H1 (cell line): ENCODE results near the gene PPIP5K1. TPM values are rescaled to one million over a fixed set of nuclear protein-coding genes. Genes with fewer than 3 reads are reported as not detected.
"Not testable (repeated sequence)": the region's sequence is repeated elsewhere in the genome, so short reads cannot be mapped to it uniquely, and the experiment has no call there.

ENCODE experiments used
- CTCF ChIA-PET: fragments of 300-600 bp; sonication (Branson Sonifier 250); formaldehyde crosslinking; loops from one replicate; lab custom pipeline; 2021; ENCODE audit not compliant: partially characterized antibody; lab: Charles Lee
- POLR2A ChIA-PET: fragments of 300-600 bp; sonication (Branson Sonifier 250); formaldehyde crosslinking; loops from one replicate; lab custom pipeline; 2021; ENCODE audit warnings: inconsistent platforms; ENCODE audit not compliant: partially characterized antibody; lab: Charles Lee
- DNase-seq, 2 experiments: peaks; one replicate each; pipeline versions ENCODE4 v3.0.0 to v3.0.0-alpha.2; 2010 to 2022; ENCODE audit warnings: low spot score in 2 of 2, low read depth in 1 of 2, mixed read lengths in 1 of 2
- FAIRE-seq: peaks from 2 replicates; lab custom pipeline; 2011; peaks lifted over from hg19 to GRCh38; lab: Jason Lieb, UNC
- H2AFZ ChIP-seq: 2 replicates; pipeline ENCODE4 v1.8.1; 2012; ENCODE audit warnings: low read length, inconsistent platforms
- H2AK5ac ChIP-seq: 2 replicates; pipeline ENCODE4 v1.6.1; 2013; ENCODE audit warnings: low read depth, low read length
- H2BK120ac ChIP-seq: replicated peaks from 2 replicates; pipeline ENCODE3; 2013; ENCODE audit warnings: low read depth, low read length, inconsistent platforms
- H2BK12ac ChIP-seq: 2 replicates; pipeline ENCODE4 v1.6.1; 2013; ENCODE audit warnings: low read depth, low read length
- H2BK15ac ChIP-seq: 2 replicates; pipeline ENCODE4 v1.6.1; 2013; ENCODE audit warnings: low read length
- H2BK20ac ChIP-seq: 2 replicates; pipeline ENCODE4 v1.6.1; 2013; ENCODE audit warnings: low read length
- H2BK5ac ChIP-seq: 2 replicates; pipeline ENCODE4 v1.6.1; 2013; ENCODE audit warnings: low read depth, low read length
- H3K14ac ChIP-seq: 2 replicates; pipeline ENCODE4 v1.6.1; 2013; ENCODE audit warnings: inconsistent platforms; ENCODE audit not compliant: insufficient read length
- H3K18ac ChIP-seq: 2 replicates; pipeline ENCODE4 v1.6.1; 2013; ENCODE audit warnings: low read length; ENCODE audit errors: extremely low read depth
- H3K23ac ChIP-seq: 2 replicates; pipeline ENCODE4 v1.6.1; 2013; ENCODE audit warnings: inconsistent platforms; ENCODE audit not compliant: insufficient read length
- H3K23me2 ChIP-seq: 2 replicates; pipeline ENCODE4 v1.6.1; 2013; ENCODE audit warnings: low read depth, low read length
- H3K27ac ChIP-seq: 2 replicates; pipeline ENCODE4 v1.6.1; 2011; ENCODE audit warnings: low read depth, low read length, inconsistent platforms
- H3K27me3 ChIP-seq, 4 experiments: replicated peaks in 1 of 4; 1 replicate in 1 of 4; 2 replicates in 3 of 4; pipeline versions ENCODE4 v1.6.1 to v1.8.1; 2011 to 2013; ENCODE audit warnings: low read length in 3 of 4, mild to moderate bottlenecking in 3 of 4, inconsistent platforms in 2 of 4, mixed read lengths in 2 of 4, moderate library complexity in 1 of 4; ENCODE audit not compliant: control insufficient read depth in 3 of 4, insufficient read depth in 3 of 4; ENCODE audit errors: extremely low read depth in 1 of 4
- H3K36me3 ChIP-seq, 4 experiments: 2 replicates each; pipeline versions ENCODE4 v1.6.1 to v1.8.1; 2011 to 2013; ENCODE audit warnings: mild to moderate bottlenecking in 4 of 4, low read length in 3 of 4, moderate library complexity in 2 of 4, control low read depth in 1 of 4, inconsistent platforms in 1 of 4; ENCODE audit not compliant: insufficient read depth in 4 of 4, control insufficient read depth in 2 of 4
- H3K4ac ChIP-seq: replicated peaks from 2 replicates; pipeline ENCODE3; 2013; ENCODE audit warnings: low read length, low read depth, mixed read lengths, inconsistent platforms; ENCODE audit not compliant: insufficient read length
- H3K4me1 ChIP-seq, 4 experiments: replicated peaks in 1 of 4; 1 replicate in 1 of 4; 2 replicates in 3 of 4; pipeline versions ENCODE4 v1.6.1 to v1.8.1; 2011 to 2013; ENCODE audit warnings: low read length in 3 of 4, inconsistent platforms in 2 of 4, mixed read lengths in 1 of 4; ENCODE audit not compliant: insufficient read depth in 4 of 4, control insufficient read depth in 3 of 4
- H3K4me2 ChIP-seq, 2 experiments: 2 replicates each; pipeline versions ENCODE4 v1.6.1 to v1.8.1; 2011 to 2013; ENCODE audit warnings: low read depth in 2 of 2, low read length in 2 of 2, control low read depth in 1 of 2, inconsistent platforms in 1 of 2, mild to moderate bottlenecking in 1 of 2; ENCODE audit not compliant: insufficient read depth in 1 of 2
- H3K4me3 ChIP-seq, 4 experiments: fragments of 200-600, 300-600 bp in 1 of 4; sonication (generic), shearing (Covaris generic), sonication (Bioruptor Twin) in 1 of 4; 2 replicates each; pipeline versions ENCODE4 v1.5.1 to v1.8.1; 2011 to 2016; ENCODE audit warnings: low read length in 4 of 4, low read depth in 3 of 4, control low read depth in 2 of 4, inconsistent platforms in 2 of 4, mild to moderate bottlenecking in 2 of 4, mixed read lengths in 1 of 4, moderate library complexity in 1 of 4; ENCODE audit not compliant: insufficient read depth in 2 of 4; ENCODE audit errors: extremely low read depth in 1 of 4
- H3K56ac ChIP-seq: replicated peaks from 2 replicates; pipeline ENCODE3; 2013; ENCODE audit warnings: low read depth, mild to moderate bottlenecking, mixed read lengths, low read length, inconsistent platforms; ENCODE audit not compliant: insufficient read length
- H3K79me1 ChIP-seq: 2 replicates; pipeline ENCODE4 v1.6.1; 2013; ENCODE audit warnings: low read depth, low read length, control low read depth
- H3K79me2 ChIP-seq, 2 experiments: 2 replicates each; pipeline versions ENCODE4 v1.6.1 to v1.8.1; 2012 to 2013; ENCODE audit warnings: low read length in 2 of 2, mild to moderate bottlenecking in 2 of 2, inconsistent platforms in 1 of 2; ENCODE audit not compliant: insufficient read depth in 2 of 2, control insufficient read depth in 1 of 2
- H3K9ac ChIP-seq, 4 experiments: replicated peaks in 1 of 4; 1 replicate in 1 of 4; 2 replicates in 3 of 4; pipeline versions ENCODE4 v1.6.1 to v1.8.1; 2011 to 2013; ENCODE audit warnings: low read depth in 3 of 4, low read length in 3 of 4, control low read depth in 2 of 4, mild to moderate bottlenecking in 2 of 4, moderate library complexity in 2 of 4, inconsistent platforms in 1 of 4; ENCODE audit errors: extremely low read depth in 1 of 4
- H3K9me3 ChIP-seq, 2 experiments: 2 replicates each; pipeline versions ENCODE4 v1.6.1 to v1.8.1; 2012 to 2013; ENCODE audit warnings: mild to moderate bottlenecking in 2 of 2, moderate library complexity in 2 of 2, control low read depth in 1 of 2, inconsistent platforms in 1 of 2, low read depth in 1 of 2, low read length in 1 of 2, mixed read lengths in 1 of 2; ENCODE audit not compliant: insufficient read depth in 2 of 2
- H4K20me1 ChIP-seq, 2 experiments: replicated peaks in 1 of 2; 2 replicates each; pipeline versions ENCODE3 to v1.8.1; 2011 to 2013; ENCODE audit warnings: inconsistent platforms in 2 of 2, low read length in 2 of 2, mild to moderate bottlenecking in 1 of 2; ENCODE audit not compliant: insufficient read depth in 2 of 2, control insufficient read depth in 1 of 2
- H4K5ac ChIP-seq: 2 replicates; pipeline ENCODE4 v1.6.1; 2013; ENCODE audit warnings: low read length, low read depth, mixed read lengths, inconsistent platforms; ENCODE audit not compliant: insufficient read length
- H4K8ac ChIP-seq: 2 replicates; pipeline ENCODE4 v1.8.0; 2013; ENCODE audit warnings: mild to moderate bottlenecking, moderate library complexity, low read length, inconsistent platforms; ENCODE audit not compliant: insufficient read depth; ENCODE audit errors: extremely low read depth
- H4K91ac ChIP-seq: replicated peaks from 2 replicates; pipeline ENCODE3; 2013; ENCODE audit warnings: low read length, mixed read lengths, inconsistent platforms; ENCODE audit not compliant: insufficient read length
- WGBS, 2 experiments: shearing (Covaris generic) in 1 of 2; methylation state at CpG; one replicate each; pipeline versions ENCODE4 v1.1.6 to v1.1.7; 2013 to 2015; ENCODE audit warnings: low lambda C conversion rate in 2 of 2, mixed read lengths in 2 of 2, inconsistent platforms in 1 of 2, low coverage in 1 of 2, missing lambda C conversion rate in 1 of 2; ENCODE audit not compliant: insufficient replicate concordance in 2 of 2, insufficient coverage in 1 of 2, insufficient read length in 1 of 2; ENCODE audit errors: extremely low coverage in 1 of 2, missing lambda C conversion rate in 1 of 2; 5-methylcytosine and 5-hydroxymethylcytosine counted together
- polyA plus RNA-seq, 7 experiments: library from polyadenylated mRNA; depleted of rRNA in 3 of 7; stranded (reverse) in 5 of 7; unstranded in 2 of 7; fragments of >200 nt in 5 of 7; fragments of 200-250 nt in 2 of 7; gene quantifications; 1 replicate in 5 of 7; 2 replicates in 1 of 7; 4 replicates in 1 of 7; pipeline versions ENCODE4 v1.2.1 to v1.2.3, GENCODE V29; 2011 to 2013; ENCODE audit warnings: missing spikeins in 2 of 7, mixed read lengths in 2 of 7
- total RNA-seq: library from RNA; stranded (reverse); fragmentation: NEBNext Ultra II Directional; extraction: Animal tissue kit (Norgen Biotek cat#: 25700); gene quantifications from 2 replicates; pipeline ENCODE4 v1.2.1, GENCODE V29; 2021

The PPIP5K1 gene
- total and polyA plus RNA-seq, 2 of the 8 experiments (the other 6 are each of a cell fraction or from before 2014, with no cell fraction given): 18.8 to 22.7 TPM

DNA sequence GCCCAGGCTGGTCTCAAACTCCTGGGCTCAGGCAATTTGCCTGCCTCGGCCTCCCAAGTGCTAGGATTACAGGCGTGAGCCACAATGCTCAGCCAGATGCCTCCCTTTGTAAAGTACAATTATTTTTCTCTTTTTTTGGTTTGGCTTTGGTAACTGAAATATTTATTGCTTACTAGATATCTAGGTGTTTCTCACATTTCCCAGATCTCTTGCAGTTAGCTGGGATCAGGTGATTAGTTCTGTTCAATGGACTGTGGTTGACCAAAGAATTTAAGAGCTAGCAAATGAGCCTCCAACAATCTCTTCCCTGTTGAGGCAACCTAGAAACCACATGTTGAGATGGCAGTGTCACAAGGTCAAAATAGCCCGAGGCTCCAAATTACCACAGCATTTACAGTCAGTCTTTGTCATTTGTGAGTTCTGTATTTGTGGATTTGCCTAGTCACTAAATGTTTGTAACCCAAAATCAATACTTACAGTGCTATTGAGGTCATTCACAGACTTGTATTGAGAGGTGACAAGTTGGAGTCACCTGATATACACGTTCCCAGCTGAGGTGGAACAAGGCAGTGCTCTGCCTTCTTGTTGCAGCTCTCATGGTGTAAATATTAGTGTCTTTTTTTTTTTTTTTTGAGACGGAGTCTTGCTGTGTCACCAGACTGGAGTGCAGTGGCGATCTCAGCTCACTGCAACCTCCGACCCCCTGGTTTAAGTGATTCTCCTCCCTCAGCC lies 32.2 kb upstream of the PPIP5K1 start:
- H3K27me3 ChIP-seq, H3K18ac ChIP-seq, CTCF ChIA-PET: not testable (repeated sequence)

DNA sequence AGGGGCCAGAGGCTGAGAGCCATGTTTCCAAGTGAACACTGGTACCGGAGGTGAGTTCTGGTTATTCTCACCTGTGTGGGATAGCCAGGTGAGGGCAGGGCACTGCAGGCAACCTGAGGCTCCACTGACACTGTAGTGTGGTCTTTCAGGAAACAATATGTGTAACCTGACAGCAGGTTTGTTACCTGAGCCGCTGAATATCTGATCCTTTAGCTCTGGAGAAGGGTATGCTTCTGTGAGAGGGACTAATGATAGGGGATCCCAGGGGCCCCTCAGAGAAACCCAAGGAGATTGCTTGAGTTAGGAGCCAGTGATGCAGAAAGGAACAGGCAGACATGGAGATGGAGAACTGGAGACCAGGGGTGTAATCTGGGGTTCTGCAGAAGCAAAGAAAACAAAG lies 28.7 kb upstream of the PPIP5K1 start, which contains the start of gene STRC:
Gene STRC, minus strand, starts transcription at position 101 of the 400 bp plus-strand sequence. Its CDS starts 78 bp downstream, at position 23.
- H3K79me2 ChIP-seq, H3K18ac ChIP-seq, H3K36me3 ChIP-seq, H2BK5ac ChIP-seq, H3K23ac ChIP-seq, H3K14ac ChIP-seq, H4K5ac ChIP-seq, H2BK20ac ChIP-seq, POLR2A ChIA-PET, H3K27ac ChIP-seq, H2BK12ac ChIP-seq, H2AK5ac ChIP-seq, DNase-seq, H3K4me2 ChIP-seq, H2AFZ ChIP-seq, H3K4ac ChIP-seq, H3K4me1 ChIP-seq, H3K23me2 ChIP-seq, H4K91ac ChIP-seq, H3K27me3 ChIP-seq, H3K56ac ChIP-seq, H2BK15ac ChIP-seq, H4K8ac ChIP-seq, FAIRE-seq, CTCF ChIA-PET, H4K20me1 ChIP-seq, H3K9ac ChIP-seq, H3K9me3 ChIP-seq, H2BK120ac ChIP-seq, H3K4me3 ChIP-seq, H3K79me1 ChIP-seq: not testable (repeated sequence)
- no CpG with 5 or more reads among the region's 2 CpGs for WGBS, 2 experiments

More for the DNA sequence above, 32.2 kb upstream of the PPIP5K1 start:
- H4K8ac ChIP-seq, H2BK15ac ChIP-seq, FAIRE-seq, H3K23me2 ChIP-seq, H4K5ac ChIP-seq, H3K4me3 ChIP-seq, H4K20me1 ChIP-seq, H3K56ac ChIP-seq, H3K79me2 ChIP-seq, H3K27ac ChIP-seq, H3K4me1 ChIP-seq, H2BK120ac ChIP-seq, H3K36me3 ChIP-seq, H3K79me1 ChIP-seq, H3K23ac ChIP-seq, DNase-seq, H2BK12ac ChIP-seq, H2AFZ ChIP-seq, H3K4me2 ChIP-seq, H3K9ac ChIP-seq, POLR2A ChIA-PET, H2BK20ac ChIP-seq, H3K4ac ChIP-seq, H2BK5ac ChIP-seq, H3K14ac ChIP-seq, H4K91ac ChIP-seq, H3K9me3 ChIP-seq, H2AK5ac ChIP-seq: not testable (repeated sequence)
- WGBS, 2 experiments: 83% methylated on average over 2 of the region's 7 CpGs; no CpG with 5 or more reads in 1 of the 2 experiments
